Panc1 (cell line): Measurements from ENCODE around the gene DIP2C. TPM values are rescaled to one million over a fixed set of nuclear protein-coding genes. Genes with fewer than 3 reads are reported as not detected.

Experiments used
- ATAC-seq: fragments of 200-7000 bp; cut with Tn5 transposase; 2 replicates; pipeline ENCODE4 v1.9.1; 2020; ENCODE audit warnings: mild to moderate bottlenecking, moderate library complexity
- BruUV-seq: library from RNA; stranded (reverse); fragments of 400-500 nt; replicated peaks from 2 replicates; lab custom pipeline; 2021; lab: Mats Ljungman, UMichigan
- CTCF ChIA-PET: fragments of 300-600 bp; sonication (Branson Sonifier 250); formaldehyde crosslinking; loops from one replicate; lab custom pipeline; 2022; ENCODE audit warnings: antibody characterized with exemption; lab: Charles Lee
- POLR2A ChIA-PET: fragments of 300-600 bp; sonication (Branson Sonifier 250); formaldehyde crosslinking; loops from one replicate; lab custom pipeline; 2022; ENCODE audit warnings: antibody characterized with exemption; lab: Charles Lee
- DNase-seq: peaks from one replicate; pipeline ENCODE4 v3.0.0-alpha.2; 2010; ENCODE audit warnings: low read depth, low spot score
- H3K27ac ChIP-seq: 2 replicates; pipeline ENCODE4 v1.5.1; 2011; ENCODE audit warnings: mild to moderate bottlenecking, low read length, inconsistent platforms
- H3K27me3 ChIP-seq: fragments of 200-500 bp; sonication (Bioruptor generic); 2 replicates; pipeline ENCODE4 v1.6.0; 2014; ENCODE audit warnings: low read length, inconsistent platforms; ENCODE audit not compliant: control insufficient read depth, insufficient read depth
- H3K36me3 ChIP-seq: fragments of 200-500 bp; sonication (Bioruptor generic); 2 replicates; pipeline ENCODE4 v1.5.1; 2014; ENCODE audit warnings: inconsistent platforms, mild to moderate bottlenecking, low read length, moderate library complexity; ENCODE audit not compliant: control insufficient read depth, insufficient read depth
- H3K4me1 ChIP-seq: 2 replicates; pipeline ENCODE4 v1.5.1; 2011; ENCODE audit warnings: inconsistent platforms, mild to moderate bottlenecking, low read length, moderate library complexity; ENCODE audit not compliant: control insufficient read depth, insufficient read depth
- H3K4me3 ChIP-seq, 2 experiments: 2 replicates each; pipeline ENCODE4 v1.5.1; 2011 to 2012; ENCODE audit warnings: low read depth in 2 of 2, low read length in 2 of 2, mild to moderate bottlenecking in 2 of 2, inconsistent platforms in 1 of 2, moderate library complexity in 1 of 2
- H3K9me3 ChIP-seq: fragments of 200-500 bp; sonication (Bioruptor generic); 2 replicates; pipeline ENCODE4 v1.5.1; 2014; ENCODE audit warnings: low read depth, mild to moderate bottlenecking, inconsistent platforms, low read length, moderate library complexity; ENCODE audit not compliant: control insufficient read depth, insufficient read depth
- POLR2AphosphoS5 ChIP-seq: IDR thresholded peaks from 2 replicates; pipeline ENCODE4 v1.6.1; 2012; ENCODE audit warnings: mild to moderate bottlenecking, low read depth, low read length, moderate library complexity
- SIN3A ChIP-seq: IDR thresholded peaks from 2 replicates; pipeline ENCODE4 v1.6.1; 2012; ENCODE audit warnings: low read depth, mild to moderate bottlenecking, low read length, moderate library complexity, borderline replicate concordance; ENCODE audit not compliant: insufficient read depth
- TCF7L2 ChIP-seq: IDR thresholded peaks from 2 replicates; pipeline ENCODE4 v1.6.1; 2011; ENCODE audit warnings: mild to moderate bottlenecking, low read depth, low read length, inconsistent platforms
- in situ Hi-C: cut with HindIII; loops from 2 replicates; pipeline ENCODE4 v1.10.0; 2016; ENCODE audit warnings: low sequenced_read_pairs, low pct_unique_long_range_greater_than_20kb
- intact Hi-C: fragments of 100-400 bp; cut with micrococcal nuclease; formaldehyde crosslinking; loops from one replicate; pipeline ENCODE4 v1.10.0; 2022; ENCODE audit not compliant: unreplicated experiment
- total RNA-seq: library from RNA; stranded (reverse); gene quantifications from one replicate; pipeline ENCODE4 v1.2.1, GENCODE V29; 2021; ENCODE audit not compliant: unreplicated experiment
- TF ChIP-seq, protein P1 (sequence below), 2 experiments: IDR thresholded peaks; 2 replicates each; pipeline ENCODE4 v1.6.1; 2011 to 2012; ENCODE audit warnings: low read depth in 2 of 2, control low read depth in 1 of 2, low read length in 1 of 2, mild to moderate bottlenecking in 1 of 2, moderate library complexity in 1 of 2; ENCODE audit not compliant: insufficient read depth in 1 of 2
- TF ChIP-seq, protein P2 (sequence below): fragments of 450-650 bp; IDR thresholded peaks from 2 replicates; pipeline ENCODE4 v1.5.1; 2017; ENCODE audit warnings: mild to moderate bottlenecking

DIP2C gene
- total RNA-seq, 1 experiment from 2014 or later = 13.2 TPM

DNA sequence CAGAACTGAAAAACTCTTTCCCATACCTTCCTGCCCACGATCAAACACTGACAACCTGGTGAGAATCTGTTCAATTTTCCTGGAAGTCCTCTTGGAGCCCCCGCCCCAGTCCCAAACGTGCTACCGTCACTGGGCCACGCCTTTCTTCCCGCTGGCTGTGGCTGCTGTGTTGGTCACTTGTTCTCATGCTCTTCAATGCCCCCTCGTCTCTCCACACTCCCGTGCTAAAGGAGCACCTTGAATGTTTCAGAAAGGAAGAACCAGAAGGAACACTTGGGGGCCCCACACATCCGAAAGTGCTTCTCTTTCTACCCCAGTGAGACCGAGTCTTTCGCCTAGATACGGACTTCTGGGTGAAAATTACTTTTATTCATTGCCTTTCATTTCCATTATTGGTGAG lies 215.1 kb downstream of the DIP2C start:
- H3K9me3 ChIP-seq = no peaks in the 10 kb centered on the region
- in situ Hi-C loops = no loop called here
- no peak for TF ChIP-seq TCF7L2
- no peak for TF ChIP-seq SIN3A
- TF ChIP-seq, protein P1, sequence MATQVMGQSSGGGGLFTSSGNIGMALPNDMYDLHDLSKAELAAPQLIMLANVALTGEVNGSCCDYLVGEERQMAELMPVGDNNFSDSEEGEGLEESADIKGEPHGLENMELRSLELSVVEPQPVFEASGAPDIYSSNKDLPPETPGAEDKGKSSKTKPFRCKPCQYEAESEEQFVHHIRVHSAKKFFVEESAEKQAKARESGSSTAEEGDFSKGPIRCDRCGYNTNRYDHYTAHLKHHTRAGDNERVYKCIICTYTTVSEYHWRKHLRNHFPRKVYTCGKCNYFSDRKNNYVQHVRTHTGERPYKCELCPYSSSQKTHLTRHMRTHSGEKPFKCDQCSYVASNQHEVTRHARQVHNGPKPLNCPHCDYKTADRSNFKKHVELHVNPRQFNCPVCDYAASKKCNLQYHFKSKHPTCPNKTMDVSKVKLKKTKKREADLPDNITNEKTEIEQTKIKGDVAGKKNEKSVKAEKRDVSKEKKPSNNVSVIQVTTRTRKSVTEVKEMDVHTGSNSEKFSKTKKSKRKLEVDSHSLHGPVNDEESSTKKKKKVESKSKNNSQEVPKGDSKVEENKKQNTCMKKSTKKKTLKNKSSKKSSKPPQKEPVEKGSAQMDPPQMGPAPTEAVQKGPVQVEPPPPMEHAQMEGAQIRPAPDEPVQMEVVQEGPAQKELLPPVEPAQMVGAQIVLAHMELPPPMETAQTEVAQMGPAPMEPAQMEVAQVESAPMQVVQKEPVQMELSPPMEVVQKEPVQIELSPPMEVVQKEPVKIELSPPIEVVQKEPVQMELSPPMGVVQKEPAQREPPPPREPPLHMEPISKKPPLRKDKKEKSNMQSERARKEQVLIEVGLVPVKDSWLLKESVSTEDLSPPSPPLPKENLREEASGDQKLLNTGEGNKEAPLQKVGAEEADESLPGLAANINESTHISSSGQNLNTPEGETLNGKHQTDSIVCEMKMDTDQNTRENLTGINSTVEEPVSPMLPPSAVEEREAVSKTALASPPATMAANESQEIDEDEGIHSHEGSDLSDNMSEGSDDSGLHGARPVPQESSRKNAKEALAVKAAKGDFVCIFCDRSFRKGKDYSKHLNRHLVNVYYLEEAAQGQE (IDR thresholded peaks at IDR 0.05; ENCODE audit: insufficient read depth in 1 of 2, low read depth in 2 of 2, low read length in 1 of 2) = no peak
- TF ChIP-seq, protein P2, sequence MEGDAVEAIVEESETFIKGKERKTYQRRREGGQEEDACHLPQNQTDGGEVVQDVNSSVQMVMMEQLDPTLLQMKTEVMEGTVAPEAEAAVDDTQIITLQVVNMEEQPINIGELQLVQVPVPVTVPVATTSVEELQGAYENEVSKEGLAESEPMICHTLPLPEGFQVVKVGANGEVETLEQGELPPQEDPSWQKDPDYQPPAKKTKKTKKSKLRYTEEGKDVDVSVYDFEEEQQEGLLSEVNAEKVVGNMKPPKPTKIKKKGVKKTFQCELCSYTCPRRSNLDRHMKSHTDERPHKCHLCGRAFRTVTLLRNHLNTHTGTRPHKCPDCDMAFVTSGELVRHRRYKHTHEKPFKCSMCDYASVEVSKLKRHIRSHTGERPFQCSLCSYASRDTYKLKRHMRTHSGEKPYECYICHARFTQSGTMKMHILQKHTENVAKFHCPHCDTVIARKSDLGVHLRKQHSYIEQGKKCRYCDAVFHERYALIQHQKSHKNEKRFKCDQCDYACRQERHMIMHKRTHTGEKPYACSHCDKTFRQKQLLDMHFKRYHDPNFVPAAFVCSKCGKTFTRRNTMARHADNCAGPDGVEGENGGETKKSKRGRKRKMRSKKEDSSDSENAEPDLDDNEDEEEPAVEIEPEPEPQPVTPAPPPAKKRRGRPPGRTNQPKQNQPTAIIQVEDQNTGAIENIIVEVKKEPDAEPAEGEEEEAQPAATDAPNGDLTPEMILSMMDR = no peak
- TF ChIP-seq POLR2AphosphoS5 = no peak
- ChIA-PET CTCF (no interaction called here), POLR2A (no interaction called here)
- DNase-seq = no peak
- no peaks in the 10 kb centered on the region for H3K27me3 ChIP-seq
- H3K36me3 ChIP-seq = no peaks in the 10 kb centered on the region
- no peak for ATAC-seq
- H3K4me3 ChIP-seq = no peak overlapping the region
- no TSS peak for BruUV-seq
- intact Hi-C loops = no loop called here
- H3K4me1 ChIP-seq = no peaks in the 10 kb centered on the region; the same call in 1 of the 2 replicates
- no peak overlapping the region for H3K27ac ChIP-seq

DNA sequence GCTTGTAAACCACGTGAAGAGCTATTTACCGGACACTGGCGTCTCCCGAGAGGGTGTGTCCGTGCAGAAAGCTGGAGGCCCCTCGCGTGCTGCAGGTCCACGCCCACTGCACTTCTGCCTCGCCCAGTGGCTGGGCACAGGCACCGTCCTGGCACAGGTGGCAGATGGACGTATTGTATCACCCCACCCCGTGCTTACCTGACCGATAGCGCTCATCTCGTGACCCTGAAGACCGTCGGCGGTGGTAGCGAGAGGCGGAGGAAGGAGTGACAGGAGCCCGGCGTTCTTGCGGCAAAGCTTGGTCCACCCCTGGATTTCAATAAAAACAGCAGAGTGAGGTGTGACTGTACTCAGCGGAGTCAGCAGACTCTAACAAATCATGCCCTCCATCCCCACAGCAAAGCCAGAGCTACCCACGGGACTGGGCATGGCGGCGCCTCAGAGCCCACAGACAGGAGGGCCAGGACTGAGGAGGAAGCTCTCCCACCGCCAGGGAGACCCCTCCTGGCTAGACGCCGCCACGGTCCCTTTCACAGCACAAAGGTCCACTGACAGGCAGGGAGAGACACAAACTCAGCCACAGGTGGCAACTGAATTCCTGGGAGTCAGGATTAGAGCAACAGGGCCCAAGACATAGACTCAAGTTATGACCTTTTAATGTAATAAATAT lies 217.1 kb downstream of the DIP2C start:
- ATAC-seq (no peak), DNase-seq (no peak)
- CTCF ChIA-PET = no interaction called here
- in situ Hi-C loops (no loop called here), intact Hi-C loops (no loop called here)
- H3K27ac ChIP-seq = no peak overlapping the region
- POLR2A ChIA-PET = interaction anchor here (0.6 kb wide), 1 partner anchor 348 kb away, joined by 15 read pairs; no protein-coding TSS in a partner anchor
- no TSS peak for BruUV-seq
- no peaks in the 10 kb centered on the region for H3K9me3 ChIP-seq
- no peak overlapping the region for H3K4me3 ChIP-seq
- H3K36me3 ChIP-seq = no peaks in the 10 kb centered on the region
- no peaks in the 10 kb centered on the region for H3K4me1 ChIP-seq
- H3K27me3 ChIP-seq = no peaks in the 10 kb centered on the region
- TF ChIP-seq TCF7L2 = no peak
- TF ChIP-seq, protein P2 = no peak
- no peak for TF ChIP-seq POLR2AphosphoS5
- TF ChIP-seq SIN3A = no peak
- TF ChIP-seq, protein P1 (IDR thresholded peaks at IDR 0.05; ENCODE audit: insufficient read depth in 1 of 2, low read depth in 2 of 2, low read length in 1 of 2) = no peak
